Heart left ventricle (tissue), 13 donors: ENCODE results near the gene OR1E1.

ENCODE experiments used
- CTCF ChIP-seq, 12 donors: fragments of 200-600 bp; sonication (generic) in 4 of 12; IDR thresholded peaks; one replicate each; pipeline versions ENCODE4 v1.5.0 to v1.8.0; 2018 to 2022; ENCODE audit warnings: antibody characterized with exemption in 12 of 12, mild to moderate bottlenecking in 5 of 12
- POLR2A ChIP-seq, 2 donors: fragments of 450-650 bp; IDR thresholded peaks; one replicate each; pipeline ENCODE4 v1.6.1; 2017; ENCODE audit warnings: antibody characterized with exemption in 2 of 2, mild to moderate bottlenecking in 2 of 2, moderate library complexity in 2 of 2
- donor health status: ischemic (EF 13 %, LVEDD 7.1; RV severe dilation, severe dysfunction).
- donor health status: DM: no; HTN: yes; CAD: no.
- donor health status: DM: no; HTN: no; CAD: no.
- donor health status: ischemic (EF 25% LVEDD 6.9; RV normal size, moderate dysfunction).
- donor health status: ischemic (EF 25% LVEDD 5.7; RV mildly dilated, moderate dysfunction).
- donor health status: ischemic (EF 35%, LVEDD 5.7; RV mildly dilated, moderate dysfunction).
- donor health status: nonischemic (EF 11% LVEDD 7.7; RV severe dilation, severe dysfunction).
- donor health status: DM: yes; HTN: yes; CAD: no.
- donor health status: PGD.
- donor health status: ischemic (EF 29% LVEDD 5.4; RV normal size, mild dysfunction).
- donor health status: nonischemic (EF 23%, LVEDD 6.1; RV moderate dilation, normal function).

DNA sequence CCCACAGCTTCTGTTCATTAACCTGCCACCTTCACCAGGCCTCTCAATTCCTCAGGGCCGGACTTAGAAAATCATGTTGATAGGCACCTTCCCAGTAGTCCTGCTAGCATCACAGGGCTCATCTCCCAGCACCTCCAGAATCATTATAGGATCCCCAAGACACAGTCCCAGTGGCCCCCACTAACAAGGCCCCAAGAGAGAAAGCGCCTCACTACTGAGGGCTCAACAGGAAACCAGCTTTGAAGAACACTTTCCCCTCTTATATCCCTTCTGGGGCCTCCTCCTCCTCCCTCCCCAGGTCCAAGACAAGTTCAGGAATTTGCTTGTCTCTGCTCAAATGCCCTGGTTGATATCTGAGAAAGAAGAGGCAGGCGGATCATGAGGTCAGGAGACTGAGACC, 12.9 kb upstream of the OR1E1 start, which contains the start of gene OR3A3:
- TF ChIP-seq CTCF (IDR thresholded peaks at IDR 0.05) (no peak), POLR2A (IDR thresholded peaks at IDR 0.05) (no peak)
